ENCODE data around the gene EPB41L4A.
"Not testable (repeated sequence)": the region's sequence is repeated elsewhere in the genome, so short reads cannot be mapped to it uniquely, and the experiment has no call there.

EPB41L4A gene

GRCh38 chr5:112253478-112254250 lies 165.4 kb downstream of the EPB41L4A start:
- no peak for DNase-seq (ENCODE audit: low read depth in 2 of 2)

GRCh38 chr5:112250551-112250950 lies 168.5 kb downstream of the EPB41L4A start:
- no peak for DNase-seq (ENCODE audit: low read depth in 2 of 2)

- DNase-seq (ENCODE audit: low read depth in 2 of 2), result no peak
Observed at GRCh38 chr5:112248623-112249022, 170.5 kb downstream of the EPB41L4A start.

GRCh38 chr5:112247960-112248359 lies 171.1 kb downstream of the EPB41L4A start:
- DNase-seq (ENCODE audit: low read depth in 2 of 2), result no peak

GRCh38 chr5:112245656-112246055 lies 173.4 kb downstream of the EPB41L4A start:
- DNase-seq (ENCODE audit: low read depth in 2 of 2), result no peak

GRCh38 chr5:112239996-112240395 lies 179.1 kb downstream of the EPB41L4A start:
- DNase-seq (ENCODE audit: low read depth in 2 of 2), result no peak

GRCh38 chr5:112238473-112238872 lies 180.6 kb downstream of the EPB41L4A start:
- DNase-seq (ENCODE audit: low read depth in 2 of 2), result no peak

- no peak for DNase-seq (ENCODE audit: low read depth in 2 of 2)
Observed at GRCh38 chr5:112237456-112237855, 181.6 kb downstream of the EPB41L4A start.

- no peak for DNase-seq (ENCODE audit: low read depth in 2 of 2)
Observed at GRCh38 chr5:112234000-112234399, 185.1 kb downstream of the EPB41L4A start.

GRCh38 chr5:112232667-112233066 lies 186.4 kb downstream of the EPB41L4A start:
- no peak for DNase-seq (ENCODE audit: low read depth in 2 of 2)

GRCh38 chr5:112230606-112231005 lies 188.5 kb downstream of the EPB41L4A start:
- DNase-seq (ENCODE audit: low read depth in 2 of 2), result no peak

GRCh38 chr5:112228667-112229066 lies 190.4 kb downstream of the EPB41L4A start:
- DNase-seq (ENCODE audit: low read depth in 2 of 2), result no peak

GRCh38 chr5:112227911-112228631 lies 191.0 kb downstream of the EPB41L4A start:
- DNase-seq (ENCODE audit: low read depth in 2 of 2), result no peak

- DNase-seq (ENCODE audit: low read depth in 2 of 2), result no peak
Observed at GRCh38 chr5:112226215-112226614, 192.9 kb downstream of the EPB41L4A start.

- DNase-seq (ENCODE audit: low read depth in 2 of 2), result not testable (repeated sequence)
Observed at GRCh38 chr5:112222997-112223396, 196.1 kb downstream of the EPB41L4A start.

GRCh38 chr5:112221128-112221527 lies 197.9 kb downstream of the EPB41L4A start:
- no peak for DNase-seq (ENCODE audit: low read depth in 2 of 2)

- no peak for DNase-seq (ENCODE audit: low read depth in 2 of 2)
Observed at GRCh38 chr5:112219000-112219399, 200.1 kb downstream of the EPB41L4A start.

- no peak for DNase-seq (ENCODE audit: low read depth in 2 of 2)
Observed at GRCh38 chr5:112217843-112218579, 201.1 kb downstream of the EPB41L4A start.

- DNase-seq (ENCODE audit: low read depth in 2 of 2), result no peak
Observed at GRCh38 chr5:112216140-112216539, 202.9 kb downstream of the EPB41L4A start.

GRCh38 chr5:112210430-112211005 lies 208.6 kb downstream of the EPB41L4A start:
- DNase-seq (ENCODE audit: low read depth in 2 of 2), result no peak

GRCh38 chr5:112208699-112209615 lies 210.1 kb downstream of the EPB41L4A start:
- no peak for DNase-seq (ENCODE audit: low read depth in 2 of 2)
